HG03103 (cell line): Measurements from ENCODE around the gene GRIN2A.

Experiments used
- ATAC-seq: cut with Tn5 transposase; IDR thresholded peaks from one replicate; pipeline ENCODE4 v1.9.1; 2021; ENCODE audit warnings: low read depth; ENCODE audit not compliant: unreplicated experiment

Gene GRIN2A

DNA sequence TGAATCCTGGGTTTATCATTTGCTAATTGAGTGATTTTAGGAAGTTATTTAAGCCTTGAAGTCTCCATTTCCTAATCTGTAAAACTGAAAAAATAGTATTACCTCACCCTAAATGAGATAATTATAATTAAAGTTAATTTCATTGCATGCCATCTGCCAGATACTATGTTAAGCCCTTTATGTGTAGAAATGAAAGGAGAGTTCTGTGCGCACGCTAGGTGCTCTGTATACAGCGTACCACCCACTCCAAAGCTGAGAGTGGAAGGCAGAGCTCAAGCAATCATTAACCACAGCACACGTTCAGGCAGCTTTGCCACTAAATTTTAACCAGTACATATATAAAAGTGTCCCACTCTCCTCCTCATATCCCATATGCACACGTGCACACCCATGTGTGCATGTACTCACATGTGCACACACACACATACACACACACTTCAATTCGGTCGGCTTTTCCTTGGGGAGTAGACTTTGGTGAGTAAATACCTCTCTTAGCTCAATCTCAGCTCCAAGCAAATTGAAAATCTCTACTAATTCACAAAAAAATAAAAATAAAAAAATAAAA lies 204.8 kb downstream of the GRIN2A start:
- no peak for ATAC-seq

DNA sequence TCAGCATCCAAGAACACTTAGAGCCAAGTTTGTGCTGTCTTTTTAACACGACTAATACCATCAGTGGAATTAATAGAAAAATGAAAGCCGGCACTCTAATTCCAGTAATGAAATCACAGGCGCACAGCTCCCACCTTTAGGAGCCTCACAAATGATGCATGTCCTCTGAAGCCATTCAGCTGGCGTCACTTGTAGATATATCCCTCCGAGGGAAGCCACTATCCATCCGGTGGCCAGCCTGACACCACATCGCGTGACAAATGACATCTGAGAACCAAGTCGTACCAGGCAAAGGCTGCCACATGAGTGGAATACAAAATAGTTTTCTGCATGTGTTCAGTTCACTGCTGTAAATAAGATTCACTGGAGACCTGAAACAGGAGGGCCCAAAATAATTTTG lies 205.6 kb downstream of the GRIN2A start:
- ATAC-seq = no peak

DNA sequence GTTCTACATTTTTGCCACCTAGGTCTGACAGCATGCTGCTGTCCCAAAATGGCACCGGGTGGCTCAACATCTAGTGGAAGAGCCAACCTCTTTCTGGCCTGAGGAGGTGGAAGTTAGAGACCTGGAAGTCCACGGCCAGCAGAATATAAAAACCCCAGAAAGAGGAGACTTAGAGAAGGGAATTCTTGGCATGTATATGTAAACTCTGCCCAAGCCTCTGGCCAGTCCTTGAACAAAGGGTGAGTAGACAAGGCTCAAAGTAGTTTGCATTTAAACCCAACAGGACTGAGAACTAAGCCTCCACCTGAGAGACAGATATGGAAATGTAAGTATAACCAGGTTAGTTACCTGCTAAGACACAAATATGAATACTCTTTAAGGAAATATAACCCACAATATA lies 210.3 kb downstream of the GRIN2A start:
- no peak for ATAC-seq

DNA sequence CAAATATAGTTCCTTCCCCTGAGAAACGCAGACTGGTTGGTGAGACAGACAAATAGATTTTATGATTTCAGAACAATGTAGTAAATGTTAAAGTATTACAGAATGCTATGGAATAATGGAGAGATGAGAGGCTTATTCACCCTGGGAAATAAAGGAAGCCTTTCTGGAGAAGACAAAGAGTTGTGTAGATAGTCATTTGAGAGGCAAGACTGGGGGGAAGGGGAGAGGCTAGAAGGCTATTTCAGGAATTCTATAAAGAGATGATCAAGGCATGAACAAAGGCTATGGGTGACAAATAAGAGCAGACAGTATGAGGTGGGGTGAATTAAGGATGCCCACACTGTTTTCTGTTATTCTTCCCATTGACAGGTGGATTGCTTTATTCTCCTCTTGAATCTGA lies 211.4 kb downstream of the GRIN2A start:
- ATAC-seq = no peak

DNA sequence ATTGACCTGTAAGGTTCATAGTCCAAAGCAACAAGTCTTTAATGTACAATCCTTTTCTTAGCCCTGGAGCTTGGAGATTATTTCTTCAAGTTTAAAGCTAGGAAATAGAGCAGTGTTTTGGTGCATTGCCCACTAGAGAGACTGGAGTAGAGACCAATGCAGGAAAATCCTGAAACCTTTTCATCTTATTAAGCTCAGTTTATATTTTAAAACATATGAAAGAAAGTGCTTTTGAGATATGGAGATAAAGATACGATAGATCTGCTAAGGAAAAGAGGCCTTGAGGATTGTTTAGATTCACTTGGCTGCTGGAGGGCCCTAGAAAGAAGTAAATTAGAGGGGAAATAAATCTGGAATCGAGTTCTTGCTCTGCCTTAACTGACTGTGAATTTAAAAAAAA lies 212.0 kb downstream of the GRIN2A start:
- ATAC-seq = no peak

DNA sequence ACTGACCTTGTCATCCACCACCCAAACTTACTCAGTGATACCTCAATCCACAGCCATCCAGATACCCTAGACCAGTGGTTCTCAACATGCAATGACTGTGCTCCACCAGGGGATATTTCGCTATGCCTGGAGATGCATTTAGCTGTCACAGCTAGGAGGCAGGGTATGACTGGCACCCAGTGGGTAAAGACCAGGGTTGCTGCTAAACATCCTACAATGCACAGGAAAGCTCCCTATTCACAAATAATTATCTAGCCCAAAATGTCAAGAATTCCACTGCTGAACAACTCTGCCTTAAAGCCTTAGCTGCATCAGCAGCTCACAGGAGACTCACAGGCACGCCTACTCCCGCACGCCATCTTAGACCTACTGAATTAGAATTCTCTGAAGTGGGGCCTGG lies 212.6 kb downstream of the GRIN2A start:
- no peak for ATAC-seq

DNA sequence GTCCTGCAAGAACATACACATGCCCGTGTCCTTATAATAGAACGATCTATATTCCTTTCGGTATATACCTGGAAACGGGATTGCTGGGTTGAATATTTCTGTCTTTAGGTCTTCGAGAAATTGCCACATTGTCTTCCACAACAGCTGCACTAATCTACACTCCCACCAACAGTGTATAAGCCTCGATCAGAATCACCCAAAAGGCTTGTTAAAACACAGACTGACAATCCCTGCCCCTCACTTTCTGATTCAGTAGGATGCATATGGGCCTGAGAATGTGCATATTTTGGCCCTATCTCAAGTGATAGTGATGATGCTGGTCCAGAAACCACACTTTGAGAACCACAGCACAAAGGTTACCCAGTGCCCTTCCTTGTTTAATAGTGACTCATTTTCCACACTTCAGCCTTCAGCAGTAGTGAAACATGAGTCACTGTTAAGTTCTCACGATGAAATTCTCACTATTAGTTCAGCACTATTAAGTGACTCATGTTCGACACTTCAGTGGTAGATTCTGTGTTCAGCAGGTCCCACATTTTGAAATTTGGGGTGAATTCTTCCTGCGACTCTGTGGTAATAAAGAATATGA lies 215.6 kb downstream of the GRIN2A start:
- peak; percentile 78 for ATAC-seq

DNA sequence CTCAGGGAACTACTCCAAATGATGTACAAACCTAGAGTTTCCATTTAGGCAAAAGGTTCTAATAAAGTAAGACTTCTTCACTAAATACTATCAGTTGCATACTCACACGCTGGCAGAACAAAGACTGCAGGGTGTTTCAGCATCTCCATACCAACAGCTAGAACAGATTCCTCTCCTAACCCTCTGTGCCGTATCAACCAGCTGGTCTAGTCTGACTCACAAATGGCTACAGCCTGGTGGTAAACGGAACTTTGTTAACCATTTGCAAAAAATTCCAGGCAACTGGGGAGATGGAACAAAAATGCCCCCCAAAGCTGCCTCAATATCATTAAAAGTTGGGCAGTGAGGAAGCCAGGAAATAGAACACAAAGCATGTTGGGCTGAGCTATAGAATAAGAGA lies 217.1 kb downstream of the GRIN2A start:
- ATAC-seq = no peak

DNA sequence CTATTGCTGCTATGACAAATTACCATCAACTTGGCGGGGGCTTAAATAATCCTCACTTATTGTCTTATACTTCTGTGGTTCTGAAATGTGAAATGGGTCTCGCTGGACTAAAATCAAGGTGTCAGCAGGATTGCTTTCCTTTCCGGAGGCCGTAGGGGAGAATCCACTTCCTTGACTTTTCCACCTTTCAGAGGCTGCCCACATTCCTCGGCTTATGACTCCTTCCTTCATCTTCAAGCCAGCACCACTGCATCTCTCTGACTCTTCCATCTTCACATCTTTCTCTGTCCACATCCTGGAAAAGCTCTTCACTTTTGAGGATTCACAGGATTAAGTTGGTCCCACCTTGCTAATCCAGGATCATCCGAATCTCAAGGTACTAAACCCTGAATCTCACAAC lies 217.8 kb downstream of the GRIN2A start:
- ATAC-seq = no peak

DNA sequence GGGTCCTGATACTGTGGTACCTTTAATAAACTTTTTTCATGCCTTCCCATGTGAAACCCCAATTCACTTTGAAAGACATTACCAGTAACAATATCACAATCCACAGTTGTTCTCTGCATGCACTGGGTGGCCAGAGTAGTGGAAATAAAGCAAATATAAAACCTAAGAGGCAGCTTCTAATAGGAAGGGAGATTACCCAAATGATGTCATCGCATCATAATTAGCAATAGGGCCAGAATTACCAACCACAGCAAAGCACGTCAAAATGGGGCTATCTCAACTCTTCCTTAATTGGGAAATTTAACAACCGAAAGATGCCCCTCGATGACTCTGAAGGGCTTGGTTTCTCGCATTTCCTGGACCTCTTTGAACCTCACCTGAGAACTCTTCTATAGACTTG lies 224.8 kb downstream of the GRIN2A start:
- ATAC-seq = no peak

DNA sequence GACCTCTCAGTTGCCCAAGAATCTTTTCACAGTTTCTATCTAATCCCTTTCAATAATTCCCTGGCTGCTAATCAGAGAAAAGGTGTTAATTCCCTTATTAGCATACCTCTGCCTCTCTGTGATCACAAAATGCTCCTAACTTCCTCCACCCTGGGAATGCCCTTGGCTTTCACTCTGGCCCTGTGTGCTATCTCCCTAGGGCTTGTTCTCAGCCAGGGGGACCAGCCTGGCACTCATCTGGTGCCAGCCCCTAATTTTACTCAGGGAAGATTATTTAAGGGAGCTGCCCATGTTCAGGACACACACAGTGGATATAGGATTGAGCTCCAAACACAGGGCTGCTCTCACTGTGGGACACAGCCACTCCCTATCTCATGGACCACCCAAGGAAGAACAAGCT lies 225.2 kb downstream of the GRIN2A start:
- no peak for ATAC-seq

DNA sequence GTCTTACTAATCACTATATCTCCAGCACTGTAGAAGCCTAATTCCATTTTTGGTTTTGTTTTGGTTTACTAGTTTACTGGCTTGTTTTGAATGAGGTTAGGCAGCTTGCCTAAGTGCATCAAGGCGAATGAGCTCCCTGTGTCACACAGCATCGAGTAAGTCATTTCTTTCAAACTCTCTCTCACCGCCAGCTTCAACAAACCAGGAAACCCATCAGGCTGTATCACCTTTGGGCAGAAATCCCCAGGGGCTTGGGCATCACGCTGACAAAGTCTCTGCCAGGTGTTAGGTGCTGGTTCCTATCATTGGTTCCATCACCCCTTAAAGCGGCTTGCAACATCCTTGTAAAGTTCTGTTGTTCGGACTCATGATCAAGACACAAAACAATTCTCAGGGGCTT lies 226.6 kb downstream of the GRIN2A start:
- ATAC-seq = no peak

DNA sequence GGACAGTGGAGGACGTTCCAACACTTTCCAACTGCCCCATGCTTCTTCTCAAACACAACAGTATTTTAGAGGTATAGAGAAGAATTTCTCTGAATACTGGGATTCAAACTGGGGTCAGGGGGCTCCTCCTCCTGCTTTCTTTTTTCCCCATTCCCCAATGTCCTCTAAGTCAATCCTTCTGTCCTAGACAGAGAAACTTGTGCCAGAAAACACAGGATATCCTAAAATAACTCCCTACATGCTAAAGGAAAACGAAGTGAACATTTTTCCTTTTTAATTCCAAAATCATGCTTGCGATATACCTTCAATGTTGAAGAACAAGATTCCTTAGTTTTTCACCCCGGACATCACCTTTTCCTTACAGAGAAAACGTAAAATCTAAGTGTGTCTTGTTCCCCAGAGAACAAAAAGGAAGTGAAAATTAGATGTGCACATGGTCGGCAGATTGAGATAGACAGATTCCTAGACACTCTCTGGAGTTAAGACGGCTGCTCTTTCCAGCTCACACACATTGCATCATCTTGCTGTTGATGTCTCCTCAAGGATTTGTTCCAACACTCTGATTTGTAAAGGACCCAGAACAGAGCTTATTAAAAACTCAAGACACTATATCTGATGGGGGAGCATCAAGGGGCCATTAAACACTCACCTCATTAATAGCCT lies 228.2 kb downstream of the GRIN2A start:
- ATAC-seq = no peak

DNA sequence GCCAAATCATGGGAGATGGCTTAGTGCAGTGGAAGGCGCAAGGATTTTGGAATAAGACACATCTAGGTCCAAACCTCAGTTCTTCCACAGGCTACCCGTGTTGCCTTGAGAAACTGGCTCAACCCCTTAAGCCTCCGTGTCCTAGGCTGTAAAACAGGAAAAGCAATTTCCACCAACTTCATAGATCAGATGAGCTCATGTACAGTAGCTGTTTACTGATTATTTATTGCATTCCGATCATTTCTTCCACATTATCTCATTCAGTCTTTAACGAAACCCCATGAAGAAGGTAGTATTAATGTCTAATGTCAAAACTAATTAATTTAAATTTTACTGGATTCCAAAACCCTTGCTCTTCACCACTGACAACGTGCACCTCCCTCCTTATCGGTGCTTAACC lies 231.6 kb downstream of the GRIN2A start:
- ATAC-seq = no peak

DNA sequence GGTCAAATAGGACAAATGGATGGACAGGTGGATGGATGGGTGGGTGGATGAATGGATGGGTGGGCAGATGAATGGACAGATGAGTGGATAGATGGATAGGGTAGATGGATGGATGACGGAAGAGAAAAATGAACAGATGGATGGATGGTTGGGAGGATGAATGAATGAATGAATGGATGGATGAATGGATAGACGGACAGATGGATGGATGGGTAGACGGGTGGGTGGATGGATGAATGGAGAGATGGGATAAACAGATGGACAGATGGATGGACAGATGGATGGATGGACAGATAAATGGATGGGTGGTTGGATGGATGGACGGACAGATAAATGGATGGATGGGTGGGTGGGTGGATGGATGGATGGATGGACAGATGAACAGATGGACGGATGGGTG lies 232.8 kb downstream of the GRIN2A start:
- no peak for ATAC-seq

DNA sequence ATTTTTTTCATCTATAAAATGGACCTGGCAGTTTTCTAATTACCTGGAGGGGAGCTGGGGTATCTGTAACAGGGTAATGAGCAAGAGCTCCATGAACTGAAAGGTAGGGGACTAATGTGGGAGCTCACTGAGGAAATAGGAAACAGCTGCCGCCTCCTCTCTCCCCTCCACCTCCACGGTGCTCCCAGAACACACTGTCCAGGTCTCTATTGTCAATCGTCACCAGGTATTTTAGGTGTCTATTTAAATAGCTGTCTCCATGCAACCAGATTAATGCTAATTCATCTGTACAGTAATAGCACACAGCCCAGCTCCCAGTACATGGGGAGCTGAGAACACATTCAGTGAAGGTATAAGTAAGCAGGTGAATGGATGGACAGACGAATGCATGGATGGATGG lies 233.3 kb downstream of the GRIN2A start:
- no peak for ATAC-seq

DNA sequence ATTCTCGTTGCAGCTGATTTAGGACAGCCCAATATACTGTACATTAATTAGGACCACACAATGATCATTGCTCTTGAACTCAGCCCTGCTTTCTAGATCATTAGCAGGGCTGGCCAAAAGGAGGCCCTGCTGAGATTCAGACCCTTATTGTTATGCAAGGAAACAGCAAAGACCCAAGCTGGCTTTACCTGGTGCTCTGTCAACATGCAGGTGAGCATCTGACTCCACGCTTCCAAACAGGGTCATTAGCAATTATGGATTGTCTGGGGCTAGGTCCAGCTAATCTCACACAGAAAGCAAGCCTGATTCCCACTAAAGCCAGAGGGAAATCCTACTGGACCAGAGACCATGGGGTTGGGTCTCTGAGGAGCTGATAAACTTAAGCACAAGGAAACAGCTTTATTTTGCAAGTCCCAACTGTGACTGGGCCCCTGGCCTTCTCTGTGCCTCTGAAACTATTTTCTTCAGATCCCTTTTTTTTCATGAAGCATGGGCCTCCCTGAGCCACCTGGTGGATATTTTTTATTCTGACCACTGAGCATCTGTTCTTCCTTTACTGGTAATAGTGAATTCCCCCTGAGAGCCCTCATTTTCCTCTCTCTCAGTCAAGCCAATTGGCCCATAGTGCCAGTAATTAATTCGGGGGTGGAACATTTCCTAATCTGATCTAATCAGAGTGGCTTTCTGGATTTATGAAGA lies 236.1 kb downstream of the GRIN2A start:
- ATAC-seq = no peak

DNA sequence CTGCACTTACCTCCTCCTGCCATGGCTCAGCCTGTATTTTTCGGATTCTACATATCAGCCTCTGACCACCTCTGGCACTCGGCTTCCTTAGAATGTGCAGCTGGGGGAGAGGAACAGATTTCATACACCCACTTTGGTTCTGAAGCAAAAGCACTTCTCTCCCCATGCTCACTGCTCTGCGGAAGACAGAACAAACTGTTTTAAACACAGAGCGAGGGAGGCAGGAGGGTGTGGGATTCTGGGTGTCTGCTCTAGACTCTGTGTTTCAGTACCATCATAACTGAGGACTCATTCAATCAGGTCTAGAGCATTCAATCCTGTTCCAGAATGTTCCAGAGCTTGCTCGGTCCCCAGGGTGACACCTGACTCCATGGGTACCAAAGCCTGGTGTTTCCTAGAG lies 239.1 kb downstream of the GRIN2A start:
- no peak for ATAC-seq

DNA sequence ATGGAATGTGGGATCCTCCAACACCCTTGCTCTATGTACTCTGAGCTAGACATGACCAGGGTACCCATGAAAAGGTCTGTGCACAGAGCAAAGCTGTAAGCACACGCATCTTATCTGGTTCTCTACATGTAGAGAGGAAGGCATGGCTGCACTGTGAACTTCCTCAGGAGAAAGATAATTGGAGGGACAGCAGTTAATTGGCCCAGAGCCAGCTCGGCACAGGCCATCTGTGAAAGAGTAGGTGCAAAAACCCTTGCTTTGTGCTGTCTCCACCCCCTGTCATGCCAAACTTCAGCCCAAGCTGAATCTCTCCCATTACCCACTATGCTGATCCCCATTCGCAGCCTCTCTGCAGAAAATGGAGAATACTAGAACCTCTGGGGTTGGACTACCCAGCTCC lies 241.0 kb downstream of the GRIN2A start:
- ATAC-seq = no peak

DNA sequence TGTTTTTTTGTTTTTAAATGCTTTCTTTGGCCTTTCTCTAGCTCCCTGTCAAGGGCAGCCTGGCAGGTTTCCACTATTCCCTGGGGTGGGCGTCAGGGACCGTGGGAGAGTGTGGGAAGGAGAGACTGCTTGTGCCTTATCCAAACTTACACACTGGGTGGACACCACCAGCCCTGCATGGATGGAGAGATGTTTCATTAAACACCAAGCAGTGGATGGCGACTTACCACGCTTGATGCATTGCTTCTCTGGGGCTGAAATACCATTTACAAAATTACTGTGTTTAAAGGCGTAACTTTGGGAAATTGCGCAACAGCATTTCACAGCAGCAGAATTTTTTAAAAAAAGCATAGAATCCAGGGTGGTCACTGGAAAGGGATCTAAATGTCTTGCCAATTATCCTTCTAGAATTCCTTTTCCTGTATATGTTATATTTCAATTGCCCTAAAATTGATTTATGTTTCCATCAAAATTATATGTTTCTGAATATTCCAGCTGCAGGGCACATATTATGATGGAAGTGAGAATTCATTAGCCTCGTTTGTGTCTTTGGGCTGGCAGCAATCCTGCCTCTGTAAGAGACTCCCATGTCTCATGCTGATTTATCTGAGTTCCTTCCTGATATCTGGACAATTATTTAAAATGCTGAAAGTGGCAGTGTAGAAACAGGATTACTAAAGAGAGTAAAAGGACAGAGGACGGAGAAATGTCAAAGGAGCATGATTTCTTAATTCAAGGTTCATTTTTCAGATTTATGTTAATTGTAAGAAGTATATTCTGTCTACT lies 247.3 kb downstream of the GRIN2A start:
- ATAC-seq = no peak
